Gastrocnemius medialis (tissue), 4 donors: ENCODE results near the gene LIN7A.

Experiments used
- CTCF ChIP-seq, 5 experiments: fragments of 450-650 bp in 3 of 5; fragments of 200-600 bp in 2 of 5; sonication (generic) in 2 of 5; IDR thresholded peaks in 4 of 5; conservative IDR thresholded peaks in 1 of 5; 1 replicate in 4 of 5; 2 replicates in 1 of 5; pipeline ENCODE4 v1.5.1; 2016 to 2019; ENCODE audit warnings: antibody characterized with exemption in 5 of 5, mild to moderate bottlenecking in 3 of 5, moderate library complexity in 3 of 5
- POLR2A ChIP-seq, 2 donors: fragments of 450-650 bp; IDR thresholded peaks; one replicate each; pipeline ENCODE4 v1.6.1; 2017; ENCODE audit warnings: antibody characterized with exemption in 2 of 2, mild to moderate bottlenecking in 2 of 2, moderate library complexity in 2 of 2

DNA sequence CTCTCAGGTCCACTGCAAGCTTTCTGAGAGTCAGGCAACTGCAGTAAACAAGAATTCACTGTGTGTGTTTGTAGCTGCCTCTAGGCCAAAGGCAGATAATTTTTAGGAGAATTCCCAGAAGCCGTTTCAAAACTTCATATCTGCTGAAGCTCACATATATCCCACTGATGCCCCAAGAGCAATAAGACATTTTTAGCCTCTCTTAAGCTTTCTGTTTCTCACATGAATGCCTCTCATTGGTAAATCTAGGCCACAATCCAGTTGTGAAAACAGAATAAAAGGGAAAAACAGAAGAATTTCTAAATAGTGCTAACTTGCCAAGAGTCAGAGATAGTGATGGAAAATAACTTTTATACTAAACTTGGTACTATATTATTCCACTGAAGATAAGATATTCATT, 48.5 kb upstream of the LIN7A start:
- TF ChIP-seq CTCF (IDR thresholded peaks at IDR 0.05 in 4 of 5, conservative IDR thresholded peaks at IDR 0.05 in 1 of 5) (no peak), POLR2A (IDR thresholded peaks at IDR 0.05) (no peak)
